ENCODE measurements around the gene PPP4R3A.

DNA sequence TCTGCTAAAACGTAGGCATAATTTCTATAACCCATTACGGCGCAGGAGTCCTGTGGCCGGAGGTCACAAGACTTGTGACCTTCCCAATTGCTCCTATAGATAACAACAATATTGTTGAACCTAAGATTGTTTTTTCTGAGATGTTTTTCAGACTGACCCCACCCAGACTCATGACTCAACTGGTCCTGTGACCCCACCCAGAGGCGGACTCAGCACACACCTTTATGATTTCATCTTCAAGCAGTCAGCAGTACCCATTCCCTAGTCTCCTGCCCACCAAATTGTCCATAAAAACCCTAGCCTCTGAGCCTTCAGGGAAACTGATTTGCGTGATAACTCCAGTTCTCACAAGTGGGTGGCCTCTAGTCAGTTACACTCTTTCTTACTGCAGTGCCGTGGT is 5.9 kb upstream of the PPP4R3A start:
- TF ChIP-seq, protein P1, sequence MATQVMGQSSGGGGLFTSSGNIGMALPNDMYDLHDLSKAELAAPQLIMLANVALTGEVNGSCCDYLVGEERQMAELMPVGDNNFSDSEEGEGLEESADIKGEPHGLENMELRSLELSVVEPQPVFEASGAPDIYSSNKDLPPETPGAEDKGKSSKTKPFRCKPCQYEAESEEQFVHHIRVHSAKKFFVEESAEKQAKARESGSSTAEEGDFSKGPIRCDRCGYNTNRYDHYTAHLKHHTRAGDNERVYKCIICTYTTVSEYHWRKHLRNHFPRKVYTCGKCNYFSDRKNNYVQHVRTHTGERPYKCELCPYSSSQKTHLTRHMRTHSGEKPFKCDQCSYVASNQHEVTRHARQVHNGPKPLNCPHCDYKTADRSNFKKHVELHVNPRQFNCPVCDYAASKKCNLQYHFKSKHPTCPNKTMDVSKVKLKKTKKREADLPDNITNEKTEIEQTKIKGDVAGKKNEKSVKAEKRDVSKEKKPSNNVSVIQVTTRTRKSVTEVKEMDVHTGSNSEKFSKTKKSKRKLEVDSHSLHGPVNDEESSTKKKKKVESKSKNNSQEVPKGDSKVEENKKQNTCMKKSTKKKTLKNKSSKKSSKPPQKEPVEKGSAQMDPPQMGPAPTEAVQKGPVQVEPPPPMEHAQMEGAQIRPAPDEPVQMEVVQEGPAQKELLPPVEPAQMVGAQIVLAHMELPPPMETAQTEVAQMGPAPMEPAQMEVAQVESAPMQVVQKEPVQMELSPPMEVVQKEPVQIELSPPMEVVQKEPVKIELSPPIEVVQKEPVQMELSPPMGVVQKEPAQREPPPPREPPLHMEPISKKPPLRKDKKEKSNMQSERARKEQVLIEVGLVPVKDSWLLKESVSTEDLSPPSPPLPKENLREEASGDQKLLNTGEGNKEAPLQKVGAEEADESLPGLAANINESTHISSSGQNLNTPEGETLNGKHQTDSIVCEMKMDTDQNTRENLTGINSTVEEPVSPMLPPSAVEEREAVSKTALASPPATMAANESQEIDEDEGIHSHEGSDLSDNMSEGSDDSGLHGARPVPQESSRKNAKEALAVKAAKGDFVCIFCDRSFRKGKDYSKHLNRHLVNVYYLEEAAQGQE (IDR thresholded peaks at IDR 0.05; ENCODE audit: insufficient replicate concordance, low read depth) = no peak
- TF ChIP-seq, protein P2, sequence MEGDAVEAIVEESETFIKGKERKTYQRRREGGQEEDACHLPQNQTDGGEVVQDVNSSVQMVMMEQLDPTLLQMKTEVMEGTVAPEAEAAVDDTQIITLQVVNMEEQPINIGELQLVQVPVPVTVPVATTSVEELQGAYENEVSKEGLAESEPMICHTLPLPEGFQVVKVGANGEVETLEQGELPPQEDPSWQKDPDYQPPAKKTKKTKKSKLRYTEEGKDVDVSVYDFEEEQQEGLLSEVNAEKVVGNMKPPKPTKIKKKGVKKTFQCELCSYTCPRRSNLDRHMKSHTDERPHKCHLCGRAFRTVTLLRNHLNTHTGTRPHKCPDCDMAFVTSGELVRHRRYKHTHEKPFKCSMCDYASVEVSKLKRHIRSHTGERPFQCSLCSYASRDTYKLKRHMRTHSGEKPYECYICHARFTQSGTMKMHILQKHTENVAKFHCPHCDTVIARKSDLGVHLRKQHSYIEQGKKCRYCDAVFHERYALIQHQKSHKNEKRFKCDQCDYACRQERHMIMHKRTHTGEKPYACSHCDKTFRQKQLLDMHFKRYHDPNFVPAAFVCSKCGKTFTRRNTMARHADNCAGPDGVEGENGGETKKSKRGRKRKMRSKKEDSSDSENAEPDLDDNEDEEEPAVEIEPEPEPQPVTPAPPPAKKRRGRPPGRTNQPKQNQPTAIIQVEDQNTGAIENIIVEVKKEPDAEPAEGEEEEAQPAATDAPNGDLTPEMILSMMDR (IDR thresholded peaks at IDR 0.05; ENCODE audit: insufficient read depth, low read length) = no peak
- TF ChIP-seq POLR2AphosphoS5 (IDR thresholded peaks at IDR 0.05; ENCODE audit: low read depth) = no peak

Measured in HL-60 (cell line).